ENCODE results near the gene ATXN2.
"Not testable (repeated sequence)": the region's sequence is repeated elsewhere in the genome, so short reads cannot be mapped to it uniquely, and the experiment has no call there.

- not testable (repeated sequence) for TF ChIP-seq ARNTL (CRISPR knock-in tag; IDR thresholded peaks at IDR 0.05; ENCODE audit: borderline replicate concordance, low read depth); POU6F1 (CRISPR knock-in tag; IDR thresholded peaks at IDR 0.05; ENCODE audit: borderline replicate concordance, low read depth); PATZ1 (CRISPR knock-in tag; IDR thresholded peaks at IDR 0.05; ENCODE audit: borderline replicate concordance); ZFP3 (CRISPR knock-in tag; IDR thresholded peaks at IDR 0.05)
Observed at GRCh38 chr12:111492979-111493378, 106.1 kb downstream of the ATXN2 start.
